K562 (cell line): ENCODE data around the gene ITSN1. TPM values are rescaled to one million over a fixed set of nuclear protein-coding genes. Genes with fewer than 3 reads are reported as not detected.

Experiments
- BMI1 ChIP-seq: fragments of 150-350 bp; IDR thresholded peaks from 2 replicates; pipeline ENCODE4 v1.6.1; 2014; ENCODE audit warnings: low read length
- CC2D1A ChIP-seq: fragments of 450-650 bp; IDR thresholded peaks from 2 replicates; pipeline ENCODE4 v1.6.1; 2017; ENCODE audit warnings: mild to moderate bottlenecking
- CHCHD3 ChIP-seq: fragments of 250-450 bp; sonication (Bioruptor Pico); IDR thresholded peaks from 2 replicates; pipeline ENCODE4 v2.1.2; 2022; ENCODE audit warnings: mild to moderate bottlenecking
- CREB1 ChIP-seq, 2 experiments: sonication (generic) in 1 of 2; formaldehyde crosslinking in 1 of 2; IDR thresholded peaks; 2 replicates each; pipeline versions ENCODE4 v1.6.1 to v1.8.0; 2012 to 2022; ENCODE audit warnings: inconsistent platforms in 1 of 2, mild to moderate bottlenecking in 1 of 2, missing genetic modification reagents in 1 of 2, moderate library complexity in 1 of 2
- DPF2 ChIP-seq: fragments of 450-650 bp; IDR thresholded peaks from 2 replicates; pipeline ENCODE4 v1.6.1; 2016
- E2F3 ChIP-seq: fragments of 250-450 bp; sonication (Bioruptor Pico); IDR thresholded peaks from 2 replicates; pipeline ENCODE4 v1.4.0; 2020; ENCODE audit warnings: mild to moderate bottlenecking
- EP400 ChIP-seq: fragments of 450-650 bp; IDR thresholded peaks from 2 replicates; pipeline ENCODE4 v1.6.1; 2017; ENCODE audit warnings: antibody characterized with exemption, mild to moderate bottlenecking, moderate library complexity
- ESRRB ChIP-seq: fragments of 250-450 bp; sonication (Bioruptor Pico); IDR thresholded peaks from 2 replicates; pipeline ENCODE4 v1.5.0; 2020; ENCODE audit warnings: mild to moderate bottlenecking, moderate library complexity, borderline replicate concordance
- ETS1 ChIP-seq: conservative IDR thresholded peaks from 2 replicates; pipeline ENCODE4 v1.6.1; 2011; ENCODE audit warnings: low read depth, mild to moderate bottlenecking, low read length; ENCODE audit not compliant: control insufficient read depth
- FOXJ2 ChIP-seq: fragments of 200-800 bp; sonication (Bioruptor generic); IDR thresholded peaks from 2 replicates; pipeline ENCODE4 v1.6.1; 2016; ENCODE audit warnings: missing genetic modification characterization, missing compliant biosample characterization
- GATA2 ChIP-seq: sonication (generic); formaldehyde crosslinking; IDR thresholded peaks from 2 replicates; pipeline ENCODE4 v1.4.0; 2020; ENCODE audit warnings: mild to moderate bottlenecking, missing genetic modification reagents
- GTF2E2 ChIP-seq: fragments of 200-800 bp; sonication (Bioruptor generic); IDR thresholded peaks from 2 replicates; pipeline ENCODE4 v1.6.1; 2016; ENCODE audit warnings: missing genetic modification characterization, missing compliant biosample characterization
- ID3 ChIP-seq, 2 experiments: fragments of 250-450 bp in 1 of 2; fragments of 450-650 bp in 1 of 2; sonication (Bioruptor Pico) in 1 of 2; IDR thresholded peaks; 2 replicates each; pipeline versions ENCODE4 v1.6.1 to v1.8.0; 2016 to 2021; ENCODE audit warnings: mild to moderate bottlenecking in 2 of 2, moderate library complexity in 2 of 2, missing compliant biosample characterization in 1 of 2, missing genetic modification characterization in 1 of 2
- PRDM10 ChIP-seq: fragments of 450-650 bp; IDR thresholded peaks from 2 replicates; pipeline ENCODE4 v1.6.1; 2018; ENCODE audit not compliant: partially characterized antibody
- RAD51 ChIP-seq: fragments of 450-650 bp; IDR thresholded peaks from 2 replicates; pipeline ENCODE4 v1.7.1; 2016; ENCODE audit warnings: low read depth, mild to moderate bottlenecking, borderline replicate concordance
- SLC30A9 ChIP-seq: fragments of 250-450 bp; sonication (Bioruptor Pico); IDR thresholded peaks from 2 replicates; pipeline ENCODE4 v1.8.0; 2022; ENCODE audit warnings: mild to moderate bottlenecking, moderate library complexity
- SMAD4 ChIP-seq: fragments of 250-450 bp; sonication (Bioruptor Pico); conservative IDR thresholded peaks from 2 replicates; pipeline ENCODE4 v1.8.0; 2021; ENCODE audit warnings: inconsistent platforms, mild to moderate bottlenecking, moderate library complexity
- SPI1 ChIP-seq: IDR thresholded peaks from 2 replicates; pipeline ENCODE4 v1.6.1; 2011; ENCODE audit warnings: low read depth, low read length, control low read depth, borderline replicate concordance
- TFAP4 ChIP-seq: sonication (generic); formaldehyde crosslinking; IDR thresholded peaks from 2 replicates; pipeline ENCODE4 v1.8.0; 2022; ENCODE audit warnings: missing genetic modification reagents, mild to moderate bottlenecking, moderate library complexity, borderline replicate concordance
- U2AF1 ChIP-seq: fragments of 200-400 bp; formaldehyde crosslinking; optimal IDR thresholded peaks from 2 replicates; pipeline ENCODE3; 2017; ENCODE audit warnings: mild to moderate bottlenecking, low read depth, low read length, moderate library complexity
- ZNF395 ChIP-seq: fragments of 200-800 bp; sonication (Bioruptor generic); IDR thresholded peaks from 2 replicates; pipeline ENCODE4 v1.6.1; 2017; ENCODE audit warnings: missing genetic modification characterization, missing compliant biosample characterization
- polyA plus RNA-seq, 8 experiments: library from polyadenylated mRNA; depleted of rRNA in 4 of 8; stranded (reverse) in 5 of 8; unstranded in 3 of 8; fragments of >200 nt; fragmentation: Nextera tagmentation in 2 of 8; fragmentation: Illumina TruSeq in 1 of 8; extraction: Ambion mirVana in 2 of 8; extraction: Trizol in 1 of 8; gene quantifications; 2 replicates each; pipeline versions ENCODE4 v1.2.1 to v1.2.3, GENCODE V29; 2011 to 2014; ENCODE audit warnings: inconsistent platforms in 1 of 8, missing spikeins in 1 of 8
- total RNA-seq, 7 experiments: library from RNA; depleted of rRNA in 6 of 7; stranded (reverse); fragments of >200 nt in 6 of 7; fragmentation: Illumina TruSeq in 2 of 7; extraction: Trizol in 2 of 7; gene quantifications; 2 replicates each; pipeline versions ENCODE4 v1.2.1 to v1.2.3, GENCODE V29; 2011 to 2021; ENCODE audit warnings: low replicate concordance in 1 of 7

The ITSN1 gene
- total and polyA plus RNA-seq, 9 of the 15 experiments (the other 6 are each of a cell fraction or from before 2014, with no cell fraction given) = 1.1 to 12.6 (median 4.8) TPM

GRCh38 chr21:33732038-33732437 is 89.7 kb downstream of the ITSN1 start (continued):
- TF ChIP-seq ID3 (CRISPR knock-in tag; IDR thresholded peaks at IDR 0.05) = no peak
- TF ChIP-seq ID3 (tag; IDR thresholded peaks at IDR 0.05) = 0 out of 2 replicates have a peak, but pooled peaks have one; percentile 18
- TF ChIP-seq U2AF1 = no peak
- TF ChIP-seq SMAD4 (CRISPR knock-in tag) = 0 out of 2 replicates have a peak, but pooled peaks have one; percentile 28
- no peak for TF ChIP-seq FOXJ2 (tag)
- no peak for TF ChIP-seq CHCHD3 (CRISPR knock-in tag)
- TF ChIP-seq GATA2 (CRISPR knock-in tag) = 0 out of 2 replicates have a peak, but pooled peaks have one; percentile 25
- TF ChIP-seq DPF2 = no peak
- TF ChIP-seq SPI1 = peak; percentile 81; the same call in 1 of the 2 replicates
- no peak for TF ChIP-seq PRDM10
- TF ChIP-seq E2F3 (CRISPR knock-in tag) = no peak
- no peak for TF ChIP-seq EP400
- TF ChIP-seq SLC30A9 (CRISPR knock-in tag) = no peak
- no peak for TF ChIP-seq ESRRB (CRISPR knock-in tag)
- no peak for TF ChIP-seq BMI1
- TF ChIP-seq TFAP4 (CRISPR knock-in tag) = peak; percentile 43; the same call in 1 of the 2 replicates
- TF ChIP-seq ZNF395 (CRISPR knock-in tag) = no peak
- TF ChIP-seq CC2D1A = no peak
- no peak for TF ChIP-seq CREB1 (IDR thresholded peaks at IDR 0.05)
- TF ChIP-seq CREB1 (CRISPR knock-in tag; IDR thresholded peaks at IDR 0.05) = no peak
- no peak for TF ChIP-seq GTF2E2 (tag)
- TF ChIP-seq RAD51 = no peak
- no peak for TF ChIP-seq ETS1
